Measurements from ENCODE around the gene LNX1. TPM values are rescaled to one million over a fixed set of nuclear protein-coding genes. Genes with fewer than 3 reads are reported as not detected.

Gene LNX1
- total RNA-seq, 4 donors from 2014 or later, result 5.8 to 14.7 (median 8.4) TPM

GRCh38 chr4:53608242-53608641 lies 17.0 kb upstream of the LNX1 start:
- intact Hi-C loops (cut with DNase I), result no loop called here
- H3K27me3 ChIP-seq, result no peaks in the 10 kb centered on the region
- H3K9me3 ChIP-seq, result no peaks in the 10 kb centered on the region
- no peak overlapping the region for H3K4me3 ChIP-seq
- no peak overlapping the region for H3K27ac ChIP-seq (replicated peaks in 1 of 4)
- TF ChIP-seq POLR2A (IDR thresholded peaks at IDR 0.05; ENCODE audit: low read depth) (no peak), EP300 (IDR thresholded peaks at IDR 0.05) (no peak), POLR2AphosphoS5 (IDR thresholded peaks at IDR 0.05) (no peak), CTCF (IDR thresholded peaks at IDR 0.05) (no peak)
- no peaks in the 10 kb centered on the region for H3K4me1 ChIP-seq
- 92% methylated on average over 3 of the region's 3 CpGs for WGBS
- no peak for DNase-seq (ENCODE audit: extremely low spot score)
- H3K36me3 ChIP-seq, result no peaks in the 10 kb centered on the region

- Histone ChIP-seq H3K27ac (replicated peaks in 1 of 4) (no peak overlapping the region), H3K4me1 (no peaks in the 10 kb centered on the region), H3K4me3 (no peak overlapping the region), H3K27me3 (no peaks in the 10 kb centered on the region), H3K36me3 (no peaks in the 10 kb centered on the region), H3K9me3 (no peaks in the 10 kb centered on the region)
- intact Hi-C loops (cut with DNase I), result no loop called here
- no peak for DNase-seq (ENCODE audit: extremely low spot score)
- WGBS, result 76% methylated on average over 3 of the region's 3 CpGs
- TF ChIP-seq CTCF (IDR thresholded peaks at IDR 0.05), result no peak
- TF ChIP-seq EP300 (IDR thresholded peaks at IDR 0.05), result no peak
- no peak for TF ChIP-seq POLR2AphosphoS5 (IDR thresholded peaks at IDR 0.05)
- no peak for TF ChIP-seq POLR2A (IDR thresholded peaks at IDR 0.05; ENCODE audit: low read depth)
These were observed 14.5 kb upstream of the LNX1 start for GRCh38 chr4:53605783-53606182.

- 71% methylated on average over 3 of the region's 3 CpGs for WGBS
- no peaks in the 10 kb centered on the region for H3K36me3 ChIP-seq
- intact Hi-C loops (cut with DNase I), result no loop called here
These were observed 11.1 kb upstream of the LNX1 start for GRCh38 chr4:53602390-53602789.

GRCh38 chr4:53601251-53601764 lies 10.0 kb upstream of the LNX1 start:
- no peaks in the 10 kb centered on the region for H3K4me1 ChIP-seq
- no peak overlapping the region for H3K4me3 ChIP-seq
- no peaks in the 10 kb centered on the region for H3K9me3 ChIP-seq
- peak; percentile 89 for DNase-seq (ENCODE audit: extremely low spot score)
- WGBS, result 83% methylated on average over 8 of the region's 9 CpGs
- TF ChIP-seq POLR2AphosphoS5 (IDR thresholded peaks at IDR 0.05) (no peak), POLR2A (IDR thresholded peaks at IDR 0.05; ENCODE audit: low read depth) (no peak), CTCF (IDR thresholded peaks at IDR 0.05) (no peak), EP300 (IDR thresholded peaks at IDR 0.05) (no peak)
- no peaks in the 10 kb centered on the region for H3K36me3 ChIP-seq
- intact Hi-C loops (cut with DNase I), result no loop called here
- H3K27ac ChIP-seq (replicated peaks in 1 of 4), result no peak overlapping the region
- H3K27me3 ChIP-seq, result no peaks in the 10 kb centered on the region

More at GRCh38 chr4:53602390-53602789, 11.1 kb upstream of the LNX1 start:
- H3K9me3 ChIP-seq, result no peaks in the 10 kb centered on the region
- H3K4me3 ChIP-seq, result no peak overlapping the region
- H3K27me3 ChIP-seq, result no peaks in the 10 kb centered on the region
- no peaks in the 10 kb centered on the region for H3K4me1 ChIP-seq
- DNase-seq (ENCODE audit: extremely low spot score), result peak; percentile 55
- TF ChIP-seq EP300 (IDR thresholded peaks at IDR 0.05), result no peak
- TF ChIP-seq CTCF (IDR thresholded peaks at IDR 0.05), result no peak
- no peak for TF ChIP-seq POLR2AphosphoS5 (IDR thresholded peaks at IDR 0.05)
- TF ChIP-seq POLR2A (IDR thresholded peaks at IDR 0.05; ENCODE audit: low read depth), result no peak
- H3K27ac ChIP-seq (replicated peaks in 1 of 4), result no peak overlapping the region

GRCh38 chr4:53599632-53600031 lies 8.3 kb upstream of the LNX1 start:
- no peaks in the 10 kb centered on the region for H3K27me3 ChIP-seq
- intact Hi-C loops (cut with DNase I), result no loop called here
- TF ChIP-seq EP300 (IDR thresholded peaks at IDR 0.05) (no peak), POLR2AphosphoS5 (IDR thresholded peaks at IDR 0.05) (no peak), CTCF (IDR thresholded peaks at IDR 0.05) (no peak), POLR2A (IDR thresholded peaks at IDR 0.05; ENCODE audit: low read depth) (no peak)
- H3K4me1 ChIP-seq, result no peaks in the 10 kb centered on the region
- H3K9me3 ChIP-seq, result no peaks in the 10 kb centered on the region
- WGBS, result 96% methylated on average over 2 of the region's 2 CpGs
- H3K4me3 ChIP-seq, result no peak overlapping the region
- H3K36me3 ChIP-seq, result no peaks in the 10 kb centered on the region
- peak; percentile 60 for DNase-seq (ENCODE audit: extremely low spot score)
- H3K27ac ChIP-seq (replicated peaks in 1 of 4), result no peak overlapping the region

Measured in esophagus muscularis mucosa (tissue), 4 donors.